Heart right ventricle (tissue), 16 donors: Measurements from ENCODE around the gene CKS1B. TPM values are rescaled to one million over a fixed set of nuclear protein-coding genes. Genes with fewer than 3 reads are reported as not detected.

ENCODE experiments used
- ATAC-seq, 8 donors: fragments of 200-7000 bp; cut with Tn5 transposase; one replicate each; pipeline ENCODE4 v1.9.1; 2020; ENCODE audit warnings: mild to moderate bottlenecking in 8 of 8, moderate library complexity in 8 of 8, moderate number of reproducible peaks in 1 of 8
- DNase-seq, 2 donors: peaks; one replicate each; pipeline ENCODE4 v3.0.0-alpha.2; 2020
- H3K27ac ChIP-seq, 10 donors: fragments of 200-600 bp; sonication (generic) in 2 of 10; one replicate each; pipeline versions ENCODE4 v1.5.0 to v1.8.0; 2020 to 2022; ENCODE audit warnings: mild to moderate bottlenecking in 3 of 10
- H3K27me3 ChIP-seq, 7 donors: fragments of 200-600 bp; one replicate each; pipeline ENCODE4 v1.8.0; 2021 to 2022; ENCODE audit warnings: mild to moderate bottlenecking in 2 of 7
- H3K36me3 ChIP-seq, 9 donors: fragments of 200-600 bp; sonication (generic) in 1 of 9; one replicate each; pipeline versions ENCODE4 v1.5.0 to v1.8.0; 2020 to 2022; ENCODE audit warnings: mild to moderate bottlenecking in 2 of 9
- H3K4me1 ChIP-seq, 9 donors: fragments of 200-600 bp; sonication (generic) in 1 of 9; one replicate each; pipeline versions ENCODE4 v1.5.0 to v1.8.0; 2020 to 2022; ENCODE audit warnings: mild to moderate bottlenecking in 4 of 9
- H3K4me3 ChIP-seq, 10 donors: fragments of 200-600 bp; sonication (generic) in 2 of 10; one replicate each; pipeline versions ENCODE4 v1.5.0 to v1.8.0; 2020 to 2022; ENCODE audit warnings: mild to moderate bottlenecking in 7 of 10, moderate library complexity in 2 of 10
- H3K9me3 ChIP-seq, 11 donors: fragments of 200-600 bp in 10 of 11; sonication (generic) in 2 of 11; one replicate each; pipeline versions ENCODE4 v1.5.0 to v1.8.0; 2013 to 2022; ENCODE audit warnings: mild to moderate bottlenecking in 2 of 11, control low read depth in 1 of 11, moderate library complexity in 1 of 11
- CTCF ChIP-seq, 9 donors: fragments of 200-600 bp; sonication (generic) in 2 of 9; IDR thresholded peaks; one replicate each; pipeline versions ENCODE4 v1.5.0 to v1.8.0; 2021 to 2022; ENCODE audit warnings: antibody characterized with exemption in 9 of 9, mild to moderate bottlenecking in 5 of 9, moderate library complexity in 1 of 9
- WGBS, 2 donors: extraction: QIAGEN DNeasy Blood & Tissue Kit; methylation state at CpG; one replicate each; pipeline ENCODE4 v1.1.7; 2013; ENCODE audit warnings: inconsistent platforms in 1 of 2; 5-methylcytosine and 5-hydroxymethylcytosine counted together
- intact Hi-C, 10 donors: fragments of 100-400 bp; cut with DNase I; formaldehyde crosslinking; loops; one replicate each; pipeline versions ENCODE4 v1.11.1 to v1.14.2; 2022
- polyA plus RNA-seq, 2 donors: library from polyadenylated mRNA; stranded (reverse); fragments of 200-250 nt; gene quantifications; one replicate each; pipeline ENCODE4 v1.2.3, GENCODE V29; 2013
- total RNA-seq, 10 donors: library from RNA; stranded (reverse); fragmentation: NEBNext Ultra II Directional in 3 of 10; extraction: Animal tissue kit (Norgen Biotek cat#: 25700) in 3 of 10; gene quantifications; one replicate each; pipeline versions ENCODE4 v1.2.1 to v1.2.4, GENCODE V29; 2021 to 2023
- donor health status: Arrhythmogenic right ventricular cardiomyopathy.
- donor health status: ischemic (EF 13 %, LVEDD 7.1; RV severe dilation, severe dysfunction).
- donor health status: healthy with polysubstance abuse.
- donor health status: DM: no; HTN: yes; CAD: no.
- donor health status: DM: no; HTN: no; CAD: no.
- donor health status: ischemic (EF 25% LVEDD 6.9; RV normal size, moderate dysfunction).
- donor health status: ischemic (EF 25% LVEDD 5.7; RV mildly dilated, moderate dysfunction).
- donor health status: healthy.
- donor health status: DM: yes; HTN: yes; CAD: no.
- donor health status: Ischemic cardiomyopathy.
- donor health status: ischemic (EF 35%, LVEDD 5.7; RV mildly dilated, moderate dysfunction).
- donor health status: nonischemic (EF 11% LVEDD 7.7; RV severe dilation, severe dysfunction).
- donor health status: DM: yes; HTN: yes; CAD: no.
- donor health status: PGD.
- donor health status: ischemic (EF 29% LVEDD 5.4; RV normal size, mild dysfunction).
- donor health status: nonischemic (EF 23%, LVEDD 6.1; RV moderate dilation, normal function).

The CKS1B gene
- total and polyA plus RNA-seq, 12 donors = 4.6 to 36.7 (median 17.5) TPM

- TF ChIP-seq CTCF (IDR thresholded peaks at IDR 0.05) = no peak
- Histone ChIP-seq H3K27ac (peak within 1 kb of the TSS; percentile 89 to 100 (median 96)), H3K4me1 (peaks cover 28 to 78% (median 71%) of the 10 kb centered on the region in 9 donors), H3K27me3 (no peaks in the 10 kb centered on the region), H3K36me3 (peaks cover 0 to 37% (median 26%) of the 10 kb centered on the region in 9 donors), H3K4me3 (peak within 1 kb of the TSS; percentile 4 to 89 (median 54)), H3K9me3 (no peaks in the 10 kb centered on the region)
- 10 to 11% methylated on average over 15 of the region's 15 CpGs for WGBS, 2 donors
- ATAC-seq (peak; percentile 50 to 73 (median 66)), DNase-seq (peak; percentile 91 to 94)
- intact Hi-C loops = loop anchor here in 4 of 10 donors (5.0 to 10.0 kb wide), 4 partner anchors 47 to 92 kb away; partner anchors contain the start of genes ADAM15 (in 2 of the 4) and EFNA4 (in 2 of the 4)
Observed at GRCh38 chr1:154970631-154971340, 3.7 kb upstream of the CKS1B start, which contains the start of gene SHC1. Gene SHC1, minus strand, starts transcription at chr1:154970747. Its CDS starts 221 bp downstream, at chr1:154970526.

GRCh38 chr1:154971341-154971998 lies 3.0 kb upstream of the CKS1B start:
- Histone ChIP-seq H3K4me3 (peak overlapping the region in 9 of 10 donors; percentile 34 to 89 (median 56)), H3K4me1 (peaks cover 28 to 85% (median 74%) of the 10 kb centered on the region in 9 donors)
- DNase-seq = no peak

GRCh38 chr1:154972213-154972516 lies 2.3 kb upstream of the CKS1B start:
- intact Hi-C loops = loop anchor here in 4 of 10 donors (5.0 to 10.0 kb wide), 4 partner anchors 45 to 90 kb away; partner anchors contain the start of genes ADAM15 (in 2 of the 4) and EFNA4 (in 2 of the 4)
- Histone ChIP-seq H3K27me3 (no peaks in the 10 kb centered on the region), H3K36me3 (peaks cover 0 to 23% (median 12%) of the 10 kb centered on the region in 9 donors), H3K4me1 (peaks cover 25 to 81% (median 68%) of the 10 kb centered on the region in 9 donors), H3K9me3 (no peaks in the 10 kb centered on the region), H3K4me3 (peak overlapping the region in 8 of 10 donors; percentile 10 to 89 (median 67)), H3K27ac (peak overlapping the region; percentile 89 to 100 (median 96))
- DNase-seq (no peak), ATAC-seq (no peak)
- no peak for TF ChIP-seq CTCF (IDR thresholded peaks at IDR 0.05)
- WGBS, 2 donors = 47 to 54% methylated on average over 3 of the region's 3 CpGs

More at GRCh38 chr1:154971341-154971998, 3.0 kb upstream of the CKS1B start:
- WGBS, 2 donors = 29 to 34% methylated on average over 10 of the region's 10 CpGs
- Histone ChIP-seq H3K9me3 (no peaks in the 10 kb centered on the region), H3K27ac (peak overlapping the region; percentile 89 to 100 (median 96)), H3K36me3 (peaks cover 0 to 30% (median 19%) of the 10 kb centered on the region in 9 donors), H3K27me3 (no peaks in the 10 kb centered on the region)
- intact Hi-C loops = loop anchor here in 4 of 10 donors (5.0 to 10.0 kb wide), 4 partner anchors 46 to 91 kb away; partner anchors contain the start of genes ADAM15 (in 2 of the 4) and EFNA4 (in 2 of the 4)
- no peak for ATAC-seq
- TF ChIP-seq CTCF (IDR thresholded peaks at IDR 0.05) = no peak
